ENCODE results near the gene GLG1.

The GLG1 gene

DNA sequence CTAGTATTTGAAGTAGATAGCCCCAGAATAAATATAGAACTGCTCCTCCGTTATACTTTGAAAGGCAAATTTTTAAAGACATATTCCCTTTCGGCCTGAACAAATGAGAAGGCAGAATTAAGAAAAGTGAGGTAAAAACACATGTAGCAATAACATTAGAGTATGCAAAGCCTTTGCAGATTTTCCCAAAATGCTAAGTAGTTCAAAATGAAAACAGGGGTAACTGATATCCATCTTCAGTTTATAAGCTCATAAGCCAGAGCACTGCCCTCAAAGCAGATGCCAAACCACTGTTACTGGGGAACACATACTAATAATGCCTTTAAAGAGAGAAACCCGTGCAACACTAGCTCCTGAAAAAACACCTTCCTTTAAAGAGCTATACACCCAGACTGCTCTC lies 134.4 kb downstream of the GLG1 start:
- no peak overlapping the region for H3K4me3 ChIP-seq (ENCODE audit: low read depth, low read length)
- TF ChIP-seq, protein P1, sequence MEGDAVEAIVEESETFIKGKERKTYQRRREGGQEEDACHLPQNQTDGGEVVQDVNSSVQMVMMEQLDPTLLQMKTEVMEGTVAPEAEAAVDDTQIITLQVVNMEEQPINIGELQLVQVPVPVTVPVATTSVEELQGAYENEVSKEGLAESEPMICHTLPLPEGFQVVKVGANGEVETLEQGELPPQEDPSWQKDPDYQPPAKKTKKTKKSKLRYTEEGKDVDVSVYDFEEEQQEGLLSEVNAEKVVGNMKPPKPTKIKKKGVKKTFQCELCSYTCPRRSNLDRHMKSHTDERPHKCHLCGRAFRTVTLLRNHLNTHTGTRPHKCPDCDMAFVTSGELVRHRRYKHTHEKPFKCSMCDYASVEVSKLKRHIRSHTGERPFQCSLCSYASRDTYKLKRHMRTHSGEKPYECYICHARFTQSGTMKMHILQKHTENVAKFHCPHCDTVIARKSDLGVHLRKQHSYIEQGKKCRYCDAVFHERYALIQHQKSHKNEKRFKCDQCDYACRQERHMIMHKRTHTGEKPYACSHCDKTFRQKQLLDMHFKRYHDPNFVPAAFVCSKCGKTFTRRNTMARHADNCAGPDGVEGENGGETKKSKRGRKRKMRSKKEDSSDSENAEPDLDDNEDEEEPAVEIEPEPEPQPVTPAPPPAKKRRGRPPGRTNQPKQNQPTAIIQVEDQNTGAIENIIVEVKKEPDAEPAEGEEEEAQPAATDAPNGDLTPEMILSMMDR (IDR thresholded peaks at IDR 0.05; ENCODE audit: control insufficient read depth, extremely low read depth, insufficient read depth), result no peak
- DNase-seq (ENCODE audit: low read depth), result no peak

DNA sequence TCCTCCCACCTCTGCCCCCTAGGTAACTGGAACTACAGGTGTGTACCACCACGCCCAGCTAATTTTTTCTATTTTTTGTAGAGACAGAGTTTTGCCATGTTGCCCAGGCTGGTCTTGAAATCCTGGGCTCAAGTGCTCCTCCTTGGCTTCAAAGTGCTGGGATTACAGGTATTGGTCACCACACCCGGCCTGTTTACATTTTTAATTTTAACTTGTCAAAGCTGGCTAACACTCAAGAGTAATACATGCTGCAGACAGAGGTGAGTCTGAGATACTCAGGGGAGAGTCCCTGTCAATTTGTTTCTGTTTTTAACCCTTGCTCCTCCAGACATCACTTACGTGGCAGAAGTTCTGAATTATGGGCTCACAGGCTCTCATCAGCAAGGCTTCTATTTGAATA lies 134.9 kb downstream of the GLG1 start:
- TF ChIP-seq, protein P1 (IDR thresholded peaks at IDR 0.05; ENCODE audit: control insufficient read depth, extremely low read depth, insufficient read depth), result no peak
- no peak overlapping the region for H3K4me3 ChIP-seq (ENCODE audit: low read depth, low read length)
- no peak for DNase-seq (ENCODE audit: low read depth)

DNA sequence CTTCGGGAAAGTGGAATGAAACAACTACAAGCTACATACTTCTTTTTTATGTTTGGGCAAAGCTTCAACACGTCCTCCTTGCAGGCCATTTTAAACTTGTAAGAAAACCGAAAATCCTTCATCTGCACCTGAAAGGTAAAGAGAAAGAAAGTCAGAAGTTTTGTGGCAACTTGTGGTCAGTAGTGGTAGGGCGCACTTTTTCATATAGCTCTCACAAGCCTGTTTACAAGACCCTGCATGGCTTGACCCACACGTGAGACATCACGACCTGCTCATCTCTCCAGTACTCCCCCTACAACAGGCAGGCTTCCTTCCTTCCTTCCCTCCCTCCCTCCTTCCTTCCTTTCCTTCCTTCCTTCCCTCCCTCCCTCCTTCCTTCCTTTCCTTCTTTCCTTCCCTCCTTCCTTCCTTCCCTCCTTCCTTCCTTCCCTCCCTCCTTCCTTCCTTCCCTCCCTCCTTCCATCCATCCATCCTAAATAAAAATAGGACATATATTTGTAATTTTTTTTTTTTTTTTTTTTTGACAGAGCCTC lies 136.9 kb downstream of the GLG1 start:
- H3K4me3 ChIP-seq (ENCODE audit: low read depth, low read length), result no peak overlapping the region
- TF ChIP-seq, protein P1 (IDR thresholded peaks at IDR 0.05; ENCODE audit: control insufficient read depth, extremely low read depth, insufficient read depth), result no peak
- no peak for DNase-seq (ENCODE audit: low read depth)

DNA sequence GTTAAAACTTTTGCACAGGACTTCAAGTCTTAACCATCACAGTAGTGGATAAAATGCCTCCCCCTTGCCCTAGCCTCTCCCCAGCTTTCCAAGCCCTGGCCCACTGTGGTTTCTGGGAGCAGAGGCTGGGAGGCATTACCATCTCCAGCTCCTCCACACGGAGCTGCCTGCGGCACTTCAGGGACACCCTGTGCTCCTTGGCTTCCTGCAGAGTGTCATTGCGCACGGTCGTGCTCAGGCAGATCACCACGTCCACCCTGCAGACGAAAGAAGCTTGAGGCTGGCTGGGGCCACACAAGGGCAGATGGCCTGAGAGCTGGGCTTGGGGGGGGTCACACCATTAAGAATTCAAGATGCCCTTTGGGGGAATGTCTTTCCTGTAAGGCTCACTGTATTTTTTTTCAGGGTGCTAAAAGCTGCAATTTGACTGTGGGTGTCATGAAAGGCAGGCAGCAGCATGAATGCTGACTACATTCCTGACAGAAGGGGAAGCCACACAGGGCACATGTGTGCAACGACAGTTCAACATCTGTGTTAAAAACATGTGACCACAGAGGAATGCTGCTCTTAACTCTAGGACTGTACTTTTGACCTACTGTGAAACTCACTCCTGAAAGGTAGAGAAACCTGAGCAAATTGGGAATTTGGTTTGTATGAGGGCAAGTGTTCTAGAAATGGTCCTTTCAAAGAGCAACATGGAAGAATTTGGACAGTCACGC lies 137.9 kb downstream of the GLG1 start:
- TF ChIP-seq, protein P1 (IDR thresholded peaks at IDR 0.05; ENCODE audit: control insufficient read depth, extremely low read depth, insufficient read depth), result no peak
- H3K4me3 ChIP-seq (ENCODE audit: low read depth, low read length), result no peak overlapping the region
- DNase-seq (ENCODE audit: low read depth), result no peak

DNA sequence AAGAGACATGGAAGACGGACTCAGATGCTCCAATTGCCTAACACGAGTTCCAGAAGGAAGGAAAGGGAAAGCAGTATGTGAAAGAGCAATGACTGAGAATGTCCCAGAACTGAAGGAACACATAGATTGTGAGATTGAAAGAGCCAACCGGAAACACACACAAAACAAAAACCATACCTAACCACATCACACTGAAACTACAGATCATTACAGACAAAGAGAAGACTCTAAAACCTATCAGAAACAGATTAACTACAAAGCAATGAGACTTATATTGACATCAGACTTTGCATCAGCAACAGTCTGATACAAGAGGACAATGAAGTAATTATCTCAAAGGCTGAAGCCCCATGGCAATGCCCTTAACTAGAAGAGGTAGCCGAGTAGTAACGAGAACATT lies 140.0 kb downstream of the GLG1 start:
- TF ChIP-seq, protein P1 (IDR thresholded peaks at IDR 0.05; ENCODE audit: control insufficient read depth, extremely low read depth, insufficient read depth), result no peak
- DNase-seq (ENCODE audit: low read depth), result no peak
- no peak overlapping the region for H3K4me3 ChIP-seq (ENCODE audit: low read depth, low read length)

DNA sequence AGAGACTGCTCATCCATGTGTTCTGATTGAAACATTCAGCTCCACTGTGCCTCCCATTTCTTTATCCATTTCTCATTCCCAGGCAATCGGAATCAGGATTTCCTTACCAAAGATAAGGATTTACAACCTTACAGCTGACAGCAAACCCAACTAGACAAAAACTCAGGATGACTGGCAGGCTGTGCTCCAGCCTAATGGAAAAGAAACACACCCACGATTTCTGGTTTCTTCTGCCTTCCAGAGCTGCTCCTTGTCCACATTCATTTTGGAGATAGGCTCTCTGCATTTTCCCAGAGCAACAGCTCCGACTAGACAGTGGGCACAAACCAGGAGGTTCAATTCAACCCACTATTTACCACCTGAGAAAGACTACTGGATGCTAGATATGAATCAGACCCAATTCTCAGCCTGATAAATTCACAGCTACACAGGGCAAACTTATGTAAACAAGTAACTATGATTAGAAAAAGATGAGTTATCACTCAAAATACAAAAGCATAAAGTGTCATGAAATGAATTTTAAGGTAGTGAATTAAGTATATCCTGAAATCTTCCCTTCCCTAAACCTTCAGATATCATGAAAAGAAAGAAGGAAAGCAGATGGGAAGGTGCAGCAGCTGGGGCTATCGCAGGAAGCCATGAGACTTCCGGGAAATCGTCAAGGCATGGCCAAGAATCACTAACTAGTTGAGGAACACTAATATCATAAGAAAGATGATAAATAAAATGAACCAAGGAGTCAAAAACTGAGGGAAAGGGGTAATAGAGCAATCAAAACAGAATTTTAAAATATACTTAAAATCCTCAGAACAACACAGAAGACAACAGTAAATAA lies 140.8 kb downstream of the GLG1 start:
- no peak overlapping the region for H3K4me3 ChIP-seq (ENCODE audit: low read depth, low read length)
- TF ChIP-seq, protein P1 (IDR thresholded peaks at IDR 0.05; ENCODE audit: control insufficient read depth, extremely low read depth, insufficient read depth), result no peak
- no peak for DNase-seq (ENCODE audit: low read depth)

All from LNCaP clone FGC (cell line).